Hepatocyte (in vitro differentiated cells): Measurements from ENCODE around the gene PCYT1A.

Experiments
- EZH2 ChIP-seq: fragments of 200-600 bp; sonication (generic); IDR thresholded peaks from 2 replicates; pipeline ENCODE4 v1.6.1; 2016; ENCODE audit warnings: antibody characterized with exemption, mild to moderate bottlenecking, borderline replicate concordance
- EZH2phosphoT487 ChIP-seq: fragments of 200-600 bp; sonication (generic); IDR thresholded peaks from one replicate; pipeline ENCODE4 v1.6.1; 2018; ENCODE audit warnings: antibody characterized with exemption, mild to moderate bottlenecking, low read depth, moderate library complexity; ENCODE audit not compliant: unreplicated experiment, severe bottlenecking
- TF ChIP-seq, protein P1 (sequence below): fragments of 200-600 bp; sonication (generic); IDR thresholded peaks from 2 replicates; pipeline ENCODE4 v1.5.1; 2016; ENCODE audit warnings: antibody characterized with exemption, mild to moderate bottlenecking; ENCODE audit not compliant: poor library complexity

DNA sequence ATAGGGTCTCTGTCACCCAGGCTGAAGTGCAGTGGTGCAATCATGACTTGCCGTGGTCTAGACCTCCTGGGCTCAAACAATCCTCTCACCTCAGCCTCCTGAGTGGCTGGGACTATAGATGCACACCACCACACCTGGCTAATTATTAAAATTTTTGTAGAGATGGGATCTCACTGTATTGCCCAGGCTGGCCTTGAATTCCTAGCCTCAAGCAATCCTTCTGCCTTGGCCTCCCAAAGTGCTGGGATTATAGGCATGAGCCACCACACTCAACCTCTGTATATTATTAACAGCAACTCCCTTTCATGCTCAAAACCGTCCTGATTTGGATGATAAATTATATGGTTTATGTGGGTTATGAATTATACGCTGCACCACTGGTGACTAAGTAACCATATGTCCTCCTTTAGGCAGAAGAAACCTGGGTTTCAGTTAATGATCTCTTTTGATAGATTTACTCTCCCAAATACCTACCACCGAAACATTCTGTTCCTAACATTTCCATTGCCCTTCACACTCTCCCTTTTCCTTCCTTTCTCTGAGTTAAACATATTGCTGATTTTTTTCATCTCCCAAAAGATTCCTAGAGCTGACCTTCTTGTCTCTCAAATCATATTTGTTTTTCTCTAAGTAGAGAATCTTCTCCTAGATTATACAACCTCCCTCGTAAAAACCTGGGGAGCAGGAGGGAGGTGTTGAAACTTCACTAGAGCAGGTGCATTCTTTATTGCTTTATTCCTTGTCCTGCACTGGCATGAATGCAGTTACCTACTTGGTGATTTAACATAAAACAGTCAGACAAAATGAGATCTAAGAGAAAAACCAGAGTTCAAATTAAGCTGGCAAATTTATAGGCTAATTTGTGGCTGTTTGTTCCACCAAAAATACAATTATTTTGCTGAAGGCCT lies 32.9 kb downstream of the PCYT1A start:
- TF ChIP-seq, protein P1, sequence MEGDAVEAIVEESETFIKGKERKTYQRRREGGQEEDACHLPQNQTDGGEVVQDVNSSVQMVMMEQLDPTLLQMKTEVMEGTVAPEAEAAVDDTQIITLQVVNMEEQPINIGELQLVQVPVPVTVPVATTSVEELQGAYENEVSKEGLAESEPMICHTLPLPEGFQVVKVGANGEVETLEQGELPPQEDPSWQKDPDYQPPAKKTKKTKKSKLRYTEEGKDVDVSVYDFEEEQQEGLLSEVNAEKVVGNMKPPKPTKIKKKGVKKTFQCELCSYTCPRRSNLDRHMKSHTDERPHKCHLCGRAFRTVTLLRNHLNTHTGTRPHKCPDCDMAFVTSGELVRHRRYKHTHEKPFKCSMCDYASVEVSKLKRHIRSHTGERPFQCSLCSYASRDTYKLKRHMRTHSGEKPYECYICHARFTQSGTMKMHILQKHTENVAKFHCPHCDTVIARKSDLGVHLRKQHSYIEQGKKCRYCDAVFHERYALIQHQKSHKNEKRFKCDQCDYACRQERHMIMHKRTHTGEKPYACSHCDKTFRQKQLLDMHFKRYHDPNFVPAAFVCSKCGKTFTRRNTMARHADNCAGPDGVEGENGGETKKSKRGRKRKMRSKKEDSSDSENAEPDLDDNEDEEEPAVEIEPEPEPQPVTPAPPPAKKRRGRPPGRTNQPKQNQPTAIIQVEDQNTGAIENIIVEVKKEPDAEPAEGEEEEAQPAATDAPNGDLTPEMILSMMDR, result no peak
- TF ChIP-seq EZH2 (no peak), EZH2phosphoT487 (no peak)
